ENCODE measurements around the gene TSEN34.
"Not testable (repeated sequence)": the region's sequence is repeated elsewhere in the genome, so short reads cannot be mapped to it uniquely, and the experiment has no call there.

The TSEN34 gene

GRCh38 chr19:54189145-54189734 lies 1.9 kb upstream of the TSEN34 start, which contains the start of gene MBOAT7:
Gene MBOAT7 (minus strand): TSS chr19:54189580. CDS start chr19:54188508, 1,072 bp downstream.
- peak; percentile 88 to 90 for DNase-seq

- DNase-seq = peak; percentile 100
Observed at GRCh38 chr19:54189735-54190502, 1.2 kb upstream of the TSEN34 start.

GRCh38 chr19:54190503-54191010 lies 551 bp upstream of the TSEN34 start:
- DNase-seq = peak; percentile 99 to 100

- DNase-seq = no peak
Observed at GRCh38 chr19:54191811-54192453, 824 bp downstream of the TSEN34 start.

- no peak for DNase-seq
Observed at GRCh38 chr19:54193011-54193410, 1.9 kb downstream of the TSEN34 start.

DNA sequence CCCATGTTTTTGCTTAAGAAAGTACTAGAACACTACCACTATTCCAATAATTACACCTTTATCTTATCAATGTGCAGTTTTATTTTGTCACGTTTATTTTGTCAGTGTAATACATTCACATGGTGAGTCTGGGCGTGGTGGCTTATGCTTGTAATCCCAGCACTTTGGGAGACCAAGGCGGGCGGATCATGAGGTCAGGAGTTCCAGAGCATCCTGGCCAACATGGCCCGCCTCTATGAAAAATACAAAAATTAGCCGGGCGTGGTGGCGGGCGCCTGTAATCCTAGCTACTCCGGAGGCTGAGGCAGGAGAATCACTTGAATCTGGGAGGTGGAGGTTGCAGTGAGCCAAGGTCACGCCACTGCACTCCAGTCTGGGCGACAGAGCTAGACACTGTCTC lies 3.4 kb downstream of the TSEN34 start:
- DNase-seq = not testable (repeated sequence)

DNA sequence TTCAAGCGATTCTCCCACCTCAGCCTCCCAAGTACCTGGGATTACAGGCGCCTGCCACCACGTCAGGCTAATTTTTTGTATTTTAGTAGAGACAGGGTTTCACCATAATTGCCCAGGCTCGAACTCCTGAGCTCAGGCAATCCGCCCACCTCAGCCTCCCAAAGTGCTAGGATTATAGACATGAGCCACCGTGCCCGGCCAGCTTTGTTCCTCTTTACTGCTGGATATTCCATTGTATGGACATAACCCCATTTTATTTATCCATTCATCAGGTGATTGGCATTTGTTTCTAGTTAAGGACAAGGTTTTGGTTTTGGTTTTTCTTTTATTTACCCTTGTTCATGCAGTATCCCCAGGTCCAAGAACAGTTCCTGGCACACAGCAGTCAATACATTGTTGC lies 5.4 kb downstream of the TSEN34 start:
- no peak for DNase-seq

DNA sequence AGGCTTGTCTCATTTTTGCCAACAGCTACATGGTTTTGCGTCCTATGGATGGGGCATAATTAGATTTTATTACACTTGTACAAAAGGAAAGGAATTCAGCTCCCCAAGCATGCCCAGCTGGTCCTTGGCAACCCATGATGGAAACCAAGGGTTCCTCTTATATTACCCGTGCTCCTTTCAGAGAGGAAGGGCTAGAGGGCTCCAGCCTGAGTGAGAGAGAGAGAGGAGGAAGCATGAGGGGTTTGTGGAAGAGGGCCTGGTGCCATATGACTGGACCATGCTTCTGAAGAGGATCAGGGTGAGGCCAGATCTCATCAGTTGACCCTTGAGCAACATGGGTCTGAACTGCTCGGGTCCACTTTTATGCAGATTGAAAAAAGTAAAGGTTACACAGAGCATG lies 6.0 kb downstream of the TSEN34 start:
- DNase-seq = no peak

- DNase-seq = no peak
Observed at GRCh38 chr19:54199401-54199800, 8.3 kb downstream of the TSEN34 start.

GRCh38 chr19:54201172-54201701 lies 10.1 kb downstream of the TSEN34 start:
- DNase-seq = no peak

DNA sequence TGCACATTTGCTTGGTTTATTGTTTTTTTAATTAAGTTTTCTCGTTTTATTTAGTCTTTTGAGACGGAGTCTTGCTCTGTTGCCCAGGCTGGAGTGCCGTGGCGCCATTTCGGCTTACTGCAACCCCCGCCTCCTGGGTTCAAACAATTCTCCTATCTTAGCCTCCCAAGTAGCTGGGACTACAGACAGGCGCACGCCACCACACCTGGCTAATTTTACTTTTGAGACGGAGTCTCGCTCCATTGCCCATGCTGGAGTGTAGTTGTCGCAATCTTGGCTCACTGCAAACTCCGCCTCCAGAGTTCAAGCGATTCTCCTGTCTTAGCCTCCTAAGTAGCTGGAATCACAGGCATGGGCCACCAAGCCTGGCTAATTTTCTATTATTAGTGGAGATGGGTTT lies 10.9 kb downstream of the TSEN34 start:
- DNase-seq = no peak

DNA sequence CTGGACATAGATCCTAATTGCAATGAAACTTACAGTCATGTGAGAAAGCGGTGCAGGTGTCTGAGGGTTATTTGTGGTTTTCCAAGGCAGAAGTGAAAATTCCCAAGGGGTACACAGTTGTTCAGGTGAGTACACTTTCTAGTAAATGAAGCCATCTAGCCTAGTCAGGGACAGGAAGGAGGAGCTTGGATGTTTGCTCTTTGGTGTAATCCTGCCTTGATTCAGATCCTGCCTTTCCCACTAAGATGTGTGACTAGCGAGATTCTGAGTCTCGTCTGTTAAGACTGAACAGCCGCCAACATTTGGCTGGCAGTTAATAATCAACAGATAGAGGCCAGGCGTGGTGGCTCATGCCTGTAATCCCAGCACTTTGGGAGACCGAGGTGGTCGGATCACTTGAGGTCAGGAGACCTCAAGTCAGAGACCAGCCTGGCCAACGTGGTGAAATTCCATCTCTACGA lies 12.1 kb downstream of the TSEN34 start:
- DNase-seq = no peak

GRCh38 chr19:54204767-54205468 lies 13.8 kb downstream of the TSEN34 start:
- no peak for DNase-seq

DNA sequence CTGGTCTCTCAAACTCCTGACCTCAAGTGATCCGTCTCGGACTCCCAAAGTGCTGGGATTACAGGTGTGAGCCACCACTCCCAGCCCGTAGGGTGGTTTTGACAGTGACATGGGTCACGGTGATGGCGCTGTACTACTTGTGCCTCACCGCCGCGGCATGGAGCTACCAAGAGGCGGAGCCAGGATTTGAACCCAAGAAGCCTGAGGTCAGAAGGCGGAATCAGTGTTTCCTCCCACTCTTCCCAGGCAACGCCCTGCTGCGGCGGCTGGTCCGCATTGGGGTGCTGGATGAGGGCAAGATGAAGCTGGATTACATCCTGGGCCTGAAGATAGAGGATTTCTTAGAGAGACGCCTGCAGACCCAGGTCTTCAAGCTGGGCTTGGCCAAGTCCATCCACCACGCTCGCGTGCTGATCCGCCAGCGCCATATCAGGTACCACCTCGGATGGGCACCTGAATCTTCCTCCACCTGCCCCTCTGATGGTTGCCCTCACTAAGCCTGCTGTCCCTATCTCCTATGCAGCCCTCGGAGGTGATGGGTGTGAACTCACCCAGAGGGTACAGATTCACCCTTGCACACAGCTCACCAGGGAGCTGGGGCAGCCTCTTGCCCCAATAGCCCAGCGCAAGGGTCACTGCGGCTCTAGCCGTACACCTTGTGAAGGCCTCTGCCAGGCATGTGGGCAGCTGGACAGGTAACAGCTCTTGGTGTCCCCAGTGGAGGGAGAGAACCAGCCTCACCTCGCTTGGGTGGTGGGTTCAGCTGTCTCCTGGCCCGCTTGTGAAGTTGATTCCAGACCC lies 15.1 kb downstream of the TSEN34 start:
- DNase-seq = no peak

GRCh38 chr19:54206831-54207177 lies 15.7 kb downstream of the TSEN34 start:
- no peak for DNase-seq

- not testable (repeated sequence) for DNase-seq
Observed at GRCh38 chr19:54207193-54207592, 16.1 kb downstream of the TSEN34 start.

- no peak for DNase-seq
Observed at GRCh38 chr19:54207676-54207982, 16.5 kb downstream of the TSEN34 start.

- no peak for DNase-seq
Observed at GRCh38 chr19:54207983-54208783, 17.1 kb downstream of the TSEN34 start.

GRCh38 chr19:54208784-54209057 lies 17.6 kb downstream of the TSEN34 start:
- DNase-seq = no peak

DNA sequence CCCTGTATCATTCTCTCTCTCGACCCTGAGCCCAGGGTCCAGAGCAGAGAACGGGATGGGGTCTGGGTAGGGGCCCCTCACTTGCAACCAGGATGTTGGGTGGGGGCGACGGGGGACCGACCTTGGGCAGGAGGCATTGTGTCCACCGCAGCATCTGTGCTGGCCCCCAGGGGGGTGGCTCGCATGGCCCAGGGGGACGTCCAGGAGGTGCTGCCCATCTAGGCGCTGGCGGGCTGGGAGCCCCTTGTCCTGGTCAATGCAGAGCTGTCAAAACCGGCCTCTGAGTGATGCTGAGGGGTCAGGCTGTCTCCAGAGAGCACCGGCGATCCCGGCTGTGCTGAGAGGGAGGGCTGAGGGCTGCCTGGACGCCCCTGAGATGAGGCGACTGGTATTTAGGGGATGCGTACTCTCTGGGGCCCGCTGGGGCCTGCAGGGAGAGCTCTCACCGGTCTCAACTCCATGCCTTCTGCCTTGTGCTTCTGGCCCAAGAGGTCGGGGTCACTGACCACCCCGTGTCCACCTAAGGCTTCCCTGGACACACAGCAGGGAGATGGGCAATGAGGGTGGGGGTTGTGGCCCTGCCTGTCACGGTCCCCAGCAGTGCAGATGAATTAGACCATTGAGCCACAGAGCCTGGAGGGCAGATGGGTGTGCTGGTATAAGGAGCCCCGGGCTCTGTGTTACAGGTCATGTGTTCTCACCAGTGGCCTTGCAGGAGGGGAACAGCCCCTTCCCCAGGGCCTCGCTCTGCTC lies 18.1 kb downstream of the TSEN34 start:
- no peak for DNase-seq
